IMR-90 (cell line): ENCODE data around the gene NAV2. TPM values are rescaled to one million over a fixed set of nuclear protein-coding genes. Genes with fewer than 3 reads are reported as not detected.

ENCODE experiments used
- ATAC-seq: fragments of 200-7000 bp; cut with Tn5 transposase; 2 replicates; pipeline ENCODE4 v1.9.1; 2020; ENCODE audit warnings: low read depth, mild to moderate bottlenecking, moderate library complexity
- BruUV-seq: library from RNA; stranded (reverse); fragments of 400-500 nt; replicated peaks from 2 replicates; lab custom pipeline; 2021; lab: Mats Ljungman, UMichigan
- CTCF ChIA-PET: fragments of 300-600 bp; formaldehyde crosslinking; extraction: SDS; loops from one replicate; lab custom pipeline; 2021; ENCODE audit warnings: antibody characterized with exemption; lab: Yijun Ruan, JAX
- POLR2A ChIA-PET: fragments of 300-600 bp; sonication (Branson Sonifier 250); formaldehyde crosslinking; loops from one replicate; lab custom pipeline; 2022; ENCODE audit warnings: antibody characterized with exemption; ENCODE audit not compliant: unreplicated experiment; lab: Charles Lee
- DNase-seq: peaks from one replicate; pipeline ENCODE4 v3.0.0; 2013
- H2AFZ ChIP-seq: replicated peaks from 2 replicates; pipeline ENCODE3; 2013; ENCODE audit warnings: low read length, mild to moderate bottlenecking; ENCODE audit not compliant: poor library complexity
- H2AK5ac ChIP-seq: 2 replicates; pipeline ENCODE4 v1.6.1; 2013; ENCODE audit warnings: low read depth, low read length, inconsistent platforms
- H2AK9ac ChIP-seq: replicated peaks from 2 replicates; pipeline ENCODE3; 2013; ENCODE audit warnings: mild to moderate bottlenecking, low read depth, low read length, moderate library complexity; ENCODE audit not compliant: poor library complexity
- H2BK120ac ChIP-seq: 2 replicates; pipeline ENCODE4 v1.6.1; 2013; ENCODE audit warnings: low read depth, low read length, inconsistent platforms
- H2BK15ac ChIP-seq: 3 replicates; pipeline ENCODE4 v1.6.1; 2013; ENCODE audit warnings: low read depth, low read length, inconsistent platforms
- H2BK20ac ChIP-seq: 2 replicates; pipeline ENCODE4 v1.6.1; 2013; ENCODE audit warnings: low read depth, mild to moderate bottlenecking, inconsistent platforms, low read length, moderate library complexity
- H2BK5ac ChIP-seq: 2 replicates; pipeline ENCODE4 v1.6.1; 2013; ENCODE audit warnings: mild to moderate bottlenecking, low read depth, low read length, inconsistent platforms; ENCODE audit not compliant: poor library complexity, severe bottlenecking
- H3K14ac ChIP-seq: replicated peaks from 2 replicates; pipeline ENCODE4 v1.6.1; 2013; ENCODE audit warnings: low read depth, low read length, inconsistent platforms
- H3K18ac ChIP-seq: 2 replicates; pipeline ENCODE4 v1.6.1; 2013; ENCODE audit warnings: low read depth, low read length, control low read depth
- H3K23ac ChIP-seq: 2 replicates; pipeline ENCODE4 v1.6.1; 2013; ENCODE audit warnings: low read depth, low read length, inconsistent platforms
- H3K27ac ChIP-seq: 2 replicates; pipeline ENCODE4 v1.5.1; 2013; ENCODE audit warnings: mild to moderate bottlenecking, control low read depth, low read length; ENCODE audit not compliant: insufficient read depth
- H3K27me3 ChIP-seq: 2 replicates; pipeline ENCODE4 v1.6.1; 2013; ENCODE audit warnings: low read length; ENCODE audit not compliant: control insufficient read depth, insufficient read depth
- H3K36me3 ChIP-seq: 2 replicates; pipeline ENCODE4 v1.6.1; 2013; ENCODE audit warnings: low read length, mixed read lengths; ENCODE audit not compliant: control insufficient read depth, insufficient read depth
- H3K4ac ChIP-seq: 2 replicates; pipeline ENCODE4 v1.6.1; 2013; ENCODE audit warnings: low read depth, low read length, inconsistent platforms
- H3K4me1 ChIP-seq: 2 replicates; pipeline ENCODE4 v1.6.1; 2013; ENCODE audit warnings: low read length, mixed read lengths; ENCODE audit not compliant: control insufficient read depth, insufficient read depth
- H3K4me2 ChIP-seq: 2 replicates; pipeline ENCODE4 v1.6.1; 2013; ENCODE audit warnings: low read depth, mild to moderate bottlenecking, control low read depth, low read length, moderate library complexity
- H3K4me3 ChIP-seq: 2 replicates; pipeline ENCODE4 v1.5.1; 2013; ENCODE audit warnings: low read depth, mild to moderate bottlenecking, control low read depth, low read length, moderate library complexity; ENCODE audit not compliant: insufficient read depth
- H3K56ac ChIP-seq: 2 replicates; pipeline ENCODE4 v1.6.1; 2013; ENCODE audit warnings: low read length, inconsistent platforms; ENCODE audit not compliant: insufficient read depth; ENCODE audit errors: extremely low read depth
- H3K79me1 ChIP-seq, 2 experiments: 2 replicates each; pipeline ENCODE4 v1.6.1; 2013; ENCODE audit warnings: low read length in 2 of 2, inconsistent platforms in 1 of 2, low read depth in 1 of 2
- H3K9ac ChIP-seq: 2 replicates; pipeline ENCODE4 v1.6.1; 2013; ENCODE audit warnings: low read depth, low read length, control low read depth
- H3K9me1 ChIP-seq: 2 replicates; pipeline ENCODE4 v1.6.1; 2013; ENCODE audit warnings: low read length, inconsistent platforms; ENCODE audit not compliant: insufficient read depth
- H3K9me3 ChIP-seq: 2 replicates; pipeline ENCODE4 v1.6.1; 2013; ENCODE audit warnings: low read length; ENCODE audit not compliant: control insufficient read depth, insufficient read depth
- H4K20me1 ChIP-seq: 2 replicates; pipeline ENCODE4 v1.6.1; 2013; ENCODE audit warnings: low read length, inconsistent platforms; ENCODE audit not compliant: insufficient read depth
- H4K5ac ChIP-seq: 2 replicates; pipeline ENCODE4 v1.6.1; 2013; ENCODE audit warnings: mild to moderate bottlenecking, low read depth, low read length, control low read depth
- H4K8ac ChIP-seq, 2 experiments: 2 replicates each; pipeline ENCODE4 v1.6.1; 2013; ENCODE audit warnings: low read depth in 2 of 2, low read length in 2 of 2, control low read depth in 1 of 2, inconsistent platforms in 1 of 2
- H4K91ac ChIP-seq: 2 replicates; pipeline ENCODE4 v1.6.1; 2013; ENCODE audit warnings: low read depth, low read length, inconsistent platforms; ENCODE audit not compliant: insufficient read depth
- BHLHE40 ChIP-seq: fragments of 150-350 bp; IDR thresholded peaks from 2 replicates; pipeline ENCODE4 v1.6.1; 2016; ENCODE audit warnings: mild to moderate bottlenecking, low read depth, low read length
- CEBPB ChIP-seq: IDR thresholded peaks from 2 replicates; pipeline ENCODE4 v1.6.1; 2012; ENCODE audit warnings: low read depth, low read length, improper control_type of control experiment
- CTCF ChIP-seq: conservative IDR thresholded peaks from 2 replicates; pipeline ENCODE4 v1.5.1; 2012; ENCODE audit warnings: mild to moderate bottlenecking, low read depth, low read length, improper control_type of control experiment
- ELK1 ChIP-seq: fragments of 150-350 bp; IDR thresholded peaks from 2 replicates; pipeline ENCODE4 v1.6.1; 2016; ENCODE audit warnings: low read depth, mild to moderate bottlenecking, low read length, moderate library complexity, borderline replicate concordance
- MAFK ChIP-seq: IDR thresholded peaks from 2 replicates; pipeline ENCODE4 v1.6.1; 2012; ENCODE audit warnings: low read depth, low read length, improper control_type of control experiment
- MAZ ChIP-seq: IDR thresholded peaks from 2 replicates; pipeline ENCODE4 v1.6.1; 2012; ENCODE audit warnings: low read depth, mild to moderate bottlenecking, low read length, improper control_type of control experiment, moderate library complexity, borderline replicate concordance
- MXI1 ChIP-seq: IDR thresholded peaks from 2 replicates; pipeline ENCODE4 v1.6.1; 2012; ENCODE audit warnings: low read depth, mild to moderate bottlenecking, low read length, moderate library complexity, borderline replicate concordance
- NFE2L2 ChIP-seq: fragments of 150-350 bp; IDR thresholded peaks from 2 replicates; pipeline ENCODE4 v1.6.1; 2016; ENCODE audit warnings: low read depth, mild to moderate bottlenecking, low read length
- POLR2A ChIP-seq: IDR thresholded peaks from 2 replicates; pipeline ENCODE4 v1.6.1; 2012; ENCODE audit warnings: mild to moderate bottlenecking, low read depth, low read length
- RAD21 ChIP-seq: IDR thresholded peaks from 2 replicates; pipeline ENCODE4 v1.6.1; 2012; ENCODE audit warnings: low read length, improper control_type of control experiment
- RCOR1 ChIP-seq: IDR thresholded peaks from 2 replicates; pipeline ENCODE4 v1.6.1; 2012; ENCODE audit warnings: mild to moderate bottlenecking, low read length, improper control_type of control experiment; ENCODE audit not compliant: insufficient replicate concordance
- RFX5 ChIP-seq: IDR thresholded peaks from 2 replicates; pipeline ENCODE4 v1.8.0; 2012; ENCODE audit warnings: low read depth, mild to moderate bottlenecking, low read length, moderate library complexity
- SMC3 ChIP-seq: fragments of 150-350 bp; IDR thresholded peaks from 2 replicates; pipeline ENCODE4 v1.6.1; 2016; ENCODE audit warnings: low read depth, mild to moderate bottlenecking, antibody characterized with exemption, low read length, moderate library complexity
- WGBS, 2 experiments: methylation state at CpG; one replicate each; pipeline versions ENCODE4 v1.1.5 to v1.1.7; 2013; ENCODE audit warnings: missing lambda C conversion rate in 2 of 2; ENCODE audit not compliant: insufficient read length in 1 of 2; ENCODE audit errors: extremely low coverage in 2 of 2; 5-methylcytosine and 5-hydroxymethylcytosine counted together
- dilution Hi-C: fragments of 300-500 bp; cut with HindIII; formaldehyde crosslinking; loops from one replicate; pipeline ENCODE4 v1.14.3; 2018; ENCODE audit warnings: low sequenced_read_pairs; ENCODE audit not compliant: unreplicated experiment
- in situ Hi-C: fragments of 300-500 bp; cut with MboI; formaldehyde crosslinking; loops from 3 replicates; pipeline ENCODE4 v1.14.3; 2019; ENCODE audit warnings: low sequenced_read_pairs, inconsistent platforms, mixed read lengths
- intact Hi-C: fragments of 100-400 bp; cut with micrococcal nuclease; formaldehyde crosslinking; loops from 2 replicates; pipeline ENCODE4 v1.10.0; 2022
- polyA plus RNA-seq, 3 experiments: library from polyadenylated mRNA; depleted of rRNA; stranded (reverse); fragments of >200 nt; gene quantifications; 2 replicates each; pipeline ENCODE4 v1.2.3, GENCODE V29; 2012; ENCODE audit warnings: low replicate concordance in 1 of 3
- total RNA-seq: library from RNA; depleted of rRNA; stranded (reverse); fragments of >200 nt; gene quantifications from 2 replicates; pipeline ENCODE4 v1.2.3, GENCODE V29; 2012

NAV2 gene
- total and polyA plus RNA-seq, 2 of the 4 experiments (the other 2 are of a cell fraction), result 4.5 to 12.6 TPM

- ATAC-seq, result no peak
- Histone ChIP-seq H2BK5ac (no peak overlapping the region), H3K36me3 (peaks cover 7% of the 10 kb centered on the region), H3K14ac (no peak overlapping the region), H2BK15ac (no peak overlapping the region), H3K9me1 (peaks cover 13% of the 10 kb centered on the region; the same call in 1 of the 2 replicates), H2AK5ac (no peak overlapping the region), H2BK120ac (no peak overlapping the region), H3K4ac (no peak overlapping the region), H3K27ac (no peak overlapping the region), H2AFZ (no peak overlapping the region), H3K18ac (no peak overlapping the region), H3K27me3 (no peaks in the 10 kb centered on the region), H4K5ac (no peak overlapping the region), H3K4me3 (no peak overlapping the region), H3K9me3 (no peaks in the 10 kb centered on the region), H4K91ac (no peak overlapping the region), H3K4me2 (no peak overlapping the region), H2BK20ac (no peak overlapping the region), H3K79me1 (peaks cover 21 to 30% of the 10 kb centered on the region in 2 experiments; a peak in 3 of 4 replicates), H3K9ac (no peak overlapping the region), H3K4me1 (peaks cover 3% of the 10 kb centered on the region), H2AK9ac (no peak overlapping the region), H4K20me1 (peaks cover 4% of the 10 kb centered on the region; the same call in 1 of the 2 replicates), H3K23ac (no peak overlapping the region), H4K8ac (no peak overlapping the region), H3K56ac (no peak overlapping the region)
- no TSS peak for BruUV-seq
- ChIA-PET CTCF (no interaction called here), POLR2A (no interaction called here)
- no CpG with 5 or more reads among the region's 2 CpGs for WGBS, 2 experiments
- dilution Hi-C loops, result no loop called here
- TF ChIP-seq MAFK (no peak), SMC3 (no peak), MXI1 (no peak), CTCF (no peak), POLR2A (no peak), BHLHE40 (no peak), MAZ (no peak), RAD21 (no peak), CEBPB (no peak), ELK1 (no peak), RCOR1 (no peak), NFE2L2 (no peak), RFX5 (no peak)
- intact Hi-C loops, result no loop called here
- in situ Hi-C loops, result no loop called here
- DNase-seq, result no peak
Observed at GRCh38 chr11:19848219-19848618, 135.6 kb downstream of the NAV2 start.
